Measurements from ENCODE around the gene C1QL3. TPM values are rescaled to one million over a fixed set of nuclear protein-coding genes. Genes with fewer than 3 reads are reported as not detected.

The C1QL3 gene
- total RNA-seq, 1 experiment from 2014 or later, result 4.0 TPM

DNA sequence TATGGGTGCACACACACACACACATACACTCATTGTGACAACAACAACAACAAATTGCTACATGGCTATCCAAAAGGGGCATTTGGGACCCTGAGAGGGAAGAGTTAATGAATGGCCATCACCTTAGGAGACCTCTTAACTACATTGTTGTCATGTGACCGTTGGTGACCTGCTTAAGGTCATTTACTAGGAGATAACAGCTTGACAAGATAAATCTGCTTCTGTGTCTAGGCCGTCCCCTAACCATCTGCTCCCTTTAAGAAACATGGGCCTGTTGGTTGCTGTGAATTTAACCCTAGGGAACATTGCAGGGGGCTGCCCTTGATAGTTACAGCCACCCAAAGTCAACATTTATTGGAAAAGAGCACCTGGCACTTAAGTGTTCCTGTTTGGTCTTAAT is 29.7 kb downstream of the C1QL3 start:
- Histone ChIP-seq H2BK5ac (ENCODE audit: insufficient read length, low read length) (no peak overlapping the region), H2AFZ (ENCODE audit: low read length) (no peak overlapping the region), H3K14ac (ENCODE audit: insufficient read depth, low read length) (no peak overlapping the region), H3K4ac (ENCODE audit: low read depth, low read length) (no peak overlapping the region), H3K9ac (ENCODE audit: extremely low read depth, insufficient read length, low read length) (no peak overlapping the region), H3K9me3 (ENCODE audit: control insufficient read depth, low read depth, low read length) (no peaks in the 10 kb centered on the region), H3K27ac (ENCODE audit: insufficient read length, low read depth, low read length) (no peak overlapping the region), H2BK120ac (ENCODE audit: low read depth, low read length, poor library complexity, severe bottlenecking) (no peak overlapping the region), H3K23me2 (ENCODE audit: insufficient read length, low read depth, low read length, poor library complexity, severe bottlenecking) (no peaks in the 10 kb centered on the region), H3K79me2 (ENCODE audit: insufficient read depth, low read length) (no peaks in the 10 kb centered on the region), H3K23ac (ENCODE audit: insufficient read length, low read depth, low read length) (no peak overlapping the region), H3K4me2 (ENCODE audit: insufficient read depth, insufficient read length, low read length) (no peak overlapping the region), H4K8ac (replicated peaks; ENCODE audit: insufficient read length, low read depth, low read length) (no peak overlapping the region), H4K20me1 (ENCODE audit: control insufficient read depth, insufficient read depth, insufficient read length) (no peaks in the 10 kb centered on the region), H3T11ph (ENCODE audit: low read length) (no peak overlapping the region), H3K27me3 (ENCODE audit: insufficient read depth, low read length) (no peaks in the 10 kb centered on the region), H3K18ac (ENCODE audit: insufficient read length, low read depth, low read length) (no peak overlapping the region), H2BK20ac (ENCODE audit: low read depth, low read length, poor library complexity, severe bottlenecking) (no peak overlapping the region), H3K4me1 (ENCODE audit: insufficient read depth, low read length) (no peaks in the 10 kb centered on the region), H4K91ac (ENCODE audit: insufficient read length, low read depth, low read length) (no peak overlapping the region), H2AK5ac (ENCODE audit: insufficient read length, low read length) (no peak overlapping the region), H3K79me1 (ENCODE audit: insufficient read depth, low read depth, low read length, poor library complexity, severe bottlenecking) (no peaks in the 10 kb centered on the region), H4K5ac (ENCODE audit: insufficient read length, low read depth, low read length) (no peak overlapping the region), H2BK15ac (ENCODE audit: low read depth, low read length) (no peak overlapping the region), H2BK12ac (ENCODE audit: insufficient read length, low read depth, low read length) (no peak overlapping the region), H3K56ac (ENCODE audit: insufficient read length, low read depth, low read length) (no peak overlapping the region)
- Mint-ChIP-seq H3K27ac (no peak overlapping the region; a peak in 1 of 7 replicates), H3K36me3 (ENCODE audit: insufficient read depth in 1 of 3, low read depth in 3 of 3) (no peaks in the 10 kb centered on the region), H3K4me1 (peaks cover 0 to 14% of the 10 kb centered on the region in 2 experiments; a peak in 2 of 4 replicates), H3K9me3 (no peaks in the 10 kb centered on the region), H3K4me3 (no peak overlapping the region), H3K27me3 (ENCODE audit: low read depth) (no peaks in the 10 kb centered on the region)
- no peak for DNase-seq
- TF ChIP-seq, protein P1, sequence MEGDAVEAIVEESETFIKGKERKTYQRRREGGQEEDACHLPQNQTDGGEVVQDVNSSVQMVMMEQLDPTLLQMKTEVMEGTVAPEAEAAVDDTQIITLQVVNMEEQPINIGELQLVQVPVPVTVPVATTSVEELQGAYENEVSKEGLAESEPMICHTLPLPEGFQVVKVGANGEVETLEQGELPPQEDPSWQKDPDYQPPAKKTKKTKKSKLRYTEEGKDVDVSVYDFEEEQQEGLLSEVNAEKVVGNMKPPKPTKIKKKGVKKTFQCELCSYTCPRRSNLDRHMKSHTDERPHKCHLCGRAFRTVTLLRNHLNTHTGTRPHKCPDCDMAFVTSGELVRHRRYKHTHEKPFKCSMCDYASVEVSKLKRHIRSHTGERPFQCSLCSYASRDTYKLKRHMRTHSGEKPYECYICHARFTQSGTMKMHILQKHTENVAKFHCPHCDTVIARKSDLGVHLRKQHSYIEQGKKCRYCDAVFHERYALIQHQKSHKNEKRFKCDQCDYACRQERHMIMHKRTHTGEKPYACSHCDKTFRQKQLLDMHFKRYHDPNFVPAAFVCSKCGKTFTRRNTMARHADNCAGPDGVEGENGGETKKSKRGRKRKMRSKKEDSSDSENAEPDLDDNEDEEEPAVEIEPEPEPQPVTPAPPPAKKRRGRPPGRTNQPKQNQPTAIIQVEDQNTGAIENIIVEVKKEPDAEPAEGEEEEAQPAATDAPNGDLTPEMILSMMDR (conservative IDR thresholded peaks at IDR 0.05), result no peak
- WGBS (ENCODE audit: extremely low coverage, insufficient read length, low lambda C conversion rate), result no CpG with 5 or more reads among the region's 2 CpGs

Data from H9 (cell line).